ENCODE results near the gene MSTO1.

DNA sequence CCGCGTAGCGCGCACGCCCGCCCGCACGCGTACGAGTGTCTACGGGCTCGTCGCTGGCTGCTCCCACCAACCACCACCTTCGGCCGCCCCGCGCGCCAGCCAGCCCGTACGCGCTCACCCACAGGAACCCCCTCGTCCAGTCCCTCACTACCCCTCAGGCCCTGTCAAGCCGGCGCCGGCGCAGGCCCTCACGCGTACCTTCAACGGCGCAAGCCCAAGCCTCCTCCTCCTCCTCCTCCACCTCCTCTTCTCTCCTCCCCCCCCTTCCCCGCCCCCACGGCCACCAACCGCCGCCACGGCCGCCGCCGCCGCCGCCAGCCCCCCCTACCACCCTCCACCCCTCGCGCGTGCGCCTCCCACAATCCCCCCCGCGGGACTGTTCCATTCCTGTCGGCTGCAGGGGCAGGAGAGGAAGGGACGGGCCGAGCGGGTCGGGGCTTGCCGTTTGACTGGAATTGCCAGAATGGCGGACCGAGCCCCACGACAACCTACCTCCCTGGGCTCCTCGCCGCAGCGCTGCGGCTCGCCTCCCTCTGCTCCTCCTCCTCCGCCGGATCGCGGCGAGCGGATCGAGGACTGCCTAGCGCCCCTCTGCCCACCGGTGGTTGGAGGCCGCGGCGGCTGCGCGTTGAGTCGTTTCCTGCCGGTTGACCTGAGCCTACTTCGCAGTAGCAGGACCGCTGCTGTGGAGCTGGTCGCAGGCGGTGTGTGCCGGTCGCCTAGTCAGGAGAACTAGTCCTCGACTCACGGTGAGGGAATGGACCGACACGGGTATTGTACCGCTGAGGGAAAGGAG, 47.2 kb upstream of the MSTO1 start, which contains the start of gene ASH1L:
- TF ChIP-seq POLR2A (IDR thresholded peaks at IDR 0.05): peak; percentile 84 to 97
- TF ChIP-seq, protein P1, sequence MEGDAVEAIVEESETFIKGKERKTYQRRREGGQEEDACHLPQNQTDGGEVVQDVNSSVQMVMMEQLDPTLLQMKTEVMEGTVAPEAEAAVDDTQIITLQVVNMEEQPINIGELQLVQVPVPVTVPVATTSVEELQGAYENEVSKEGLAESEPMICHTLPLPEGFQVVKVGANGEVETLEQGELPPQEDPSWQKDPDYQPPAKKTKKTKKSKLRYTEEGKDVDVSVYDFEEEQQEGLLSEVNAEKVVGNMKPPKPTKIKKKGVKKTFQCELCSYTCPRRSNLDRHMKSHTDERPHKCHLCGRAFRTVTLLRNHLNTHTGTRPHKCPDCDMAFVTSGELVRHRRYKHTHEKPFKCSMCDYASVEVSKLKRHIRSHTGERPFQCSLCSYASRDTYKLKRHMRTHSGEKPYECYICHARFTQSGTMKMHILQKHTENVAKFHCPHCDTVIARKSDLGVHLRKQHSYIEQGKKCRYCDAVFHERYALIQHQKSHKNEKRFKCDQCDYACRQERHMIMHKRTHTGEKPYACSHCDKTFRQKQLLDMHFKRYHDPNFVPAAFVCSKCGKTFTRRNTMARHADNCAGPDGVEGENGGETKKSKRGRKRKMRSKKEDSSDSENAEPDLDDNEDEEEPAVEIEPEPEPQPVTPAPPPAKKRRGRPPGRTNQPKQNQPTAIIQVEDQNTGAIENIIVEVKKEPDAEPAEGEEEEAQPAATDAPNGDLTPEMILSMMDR (IDR thresholded peaks at IDR 0.05): no peak
- no peak for TF ChIP-seq EP300 (IDR thresholded peaks at IDR 0.05)

All from suprapubic skin (tissue), 3 donors.